ENCODE data around the gene NLK.
"Not testable (repeated sequence)": the region's sequence is repeated elsewhere in the genome, so short reads cannot be mapped to it uniquely, and the experiment has no call there.

Gene NLK

DNA sequence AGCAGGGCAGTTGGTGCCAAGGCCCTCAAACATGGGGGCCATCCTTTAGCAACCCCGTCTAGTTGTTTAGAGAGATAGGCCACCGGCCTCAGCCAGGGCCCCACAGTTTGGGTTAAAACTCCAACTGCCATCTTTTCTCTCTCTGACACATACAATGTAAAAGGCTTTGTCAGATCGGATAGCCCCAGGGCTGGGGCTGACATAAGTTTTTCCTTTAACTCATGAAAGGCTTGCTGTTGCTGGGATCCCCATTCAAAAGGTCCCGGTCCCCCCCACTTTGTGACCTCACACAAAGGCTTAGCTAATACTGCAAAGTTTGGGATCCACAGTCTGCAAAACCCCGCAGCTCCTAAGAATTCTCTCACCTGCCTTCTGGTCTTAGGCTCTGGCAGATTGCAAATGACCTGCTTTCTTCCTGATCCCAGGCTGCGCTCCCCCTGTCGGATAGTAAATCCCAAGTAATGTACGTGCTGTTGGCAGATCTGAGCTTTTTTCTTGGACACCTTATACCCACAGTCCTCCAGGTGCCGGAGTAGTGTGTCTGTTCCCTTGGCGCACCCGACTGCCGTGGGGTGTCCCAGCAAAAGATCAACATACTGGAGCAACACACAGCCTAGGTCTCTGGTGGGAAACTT lies 192.7 kb downstream of the NLK start:
- DNase-seq = not testable (repeated sequence)

DNA sequence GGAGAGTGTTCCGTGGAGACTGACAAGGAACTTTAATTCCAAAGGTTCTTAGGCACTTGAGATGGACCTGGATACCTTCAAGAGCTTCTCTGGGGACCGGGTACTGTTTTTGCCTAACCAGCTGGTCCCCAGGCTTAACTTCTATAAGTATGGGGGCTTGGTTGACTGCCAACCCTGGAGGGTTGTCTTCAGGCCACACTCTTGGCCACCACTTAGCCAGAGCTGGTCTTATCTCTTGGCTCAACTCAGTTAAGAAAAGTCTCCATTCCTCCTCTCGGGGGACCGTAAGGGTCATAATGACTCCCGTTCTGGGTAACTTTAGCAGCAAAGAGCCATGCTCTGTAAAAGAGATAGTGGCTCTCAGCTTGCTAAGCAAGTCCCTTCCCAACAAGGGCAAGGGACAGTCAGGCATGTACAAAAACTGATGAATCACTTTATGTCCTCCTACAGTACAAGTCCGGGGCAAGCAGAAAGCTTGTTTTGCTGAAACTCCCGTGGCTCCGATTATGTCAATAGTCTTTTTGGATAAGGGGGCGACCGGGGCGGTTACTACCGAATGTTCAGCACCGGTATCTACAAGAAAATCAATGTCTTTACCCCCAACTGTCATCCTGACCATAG lies 193.7 kb downstream of the NLK start:
- DNase-seq = not testable (repeated sequence)

DNA sequence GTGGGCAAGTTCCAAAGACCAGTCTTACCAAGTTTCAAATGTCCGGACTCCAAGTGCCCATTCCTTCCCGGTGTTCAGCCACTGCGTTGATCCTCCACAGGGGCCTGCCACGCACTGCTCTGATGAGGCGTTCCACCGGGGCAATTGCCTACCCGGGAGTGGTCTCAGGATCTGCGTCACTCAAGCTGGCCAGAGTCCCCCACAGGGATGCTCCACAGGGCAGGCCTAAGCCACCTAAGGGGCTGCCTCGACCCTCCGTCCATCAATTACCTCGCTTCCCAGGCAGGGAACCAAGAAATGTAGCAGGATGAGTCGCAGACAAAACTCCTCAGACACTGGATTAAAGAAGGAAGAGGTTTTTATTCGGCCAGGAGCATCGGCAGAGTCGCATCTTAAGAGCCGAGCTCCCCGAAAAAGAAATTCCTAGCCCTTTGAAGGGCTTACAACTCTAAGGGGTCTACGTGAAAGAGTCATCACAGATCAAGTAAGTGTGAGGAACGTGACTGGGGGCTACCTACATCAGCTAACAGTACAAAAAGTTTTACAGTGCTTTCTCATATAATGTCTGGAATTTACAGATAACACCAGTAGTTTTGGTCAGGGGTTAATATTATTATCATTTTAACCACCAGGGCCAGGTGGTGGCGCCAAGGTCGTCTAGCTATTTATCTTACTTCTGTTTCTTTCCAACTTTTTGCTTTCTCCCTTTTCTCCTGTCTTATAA lies 196.2 kb downstream of the NLK start:
- DNase-seq = not testable (repeated sequence)

DNA sequence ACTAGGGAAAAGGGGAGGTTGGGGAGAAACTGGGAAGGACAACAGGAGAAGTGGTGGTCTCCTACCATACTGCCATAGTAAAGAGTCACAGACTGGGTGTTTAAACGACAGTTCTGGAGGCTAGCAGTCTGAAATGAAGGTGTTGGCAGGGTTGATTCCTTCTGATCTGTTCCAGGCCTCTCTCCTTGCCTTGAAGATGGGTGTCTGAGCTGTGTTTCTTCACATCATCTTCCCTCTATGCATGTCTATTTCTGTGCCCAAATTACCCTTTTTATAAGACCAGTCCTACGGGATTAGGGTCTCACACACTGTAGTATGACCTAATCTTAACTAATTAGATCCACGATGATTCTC lies 196.8 kb downstream of the NLK start:
- DNase-seq = no peak

DNA sequence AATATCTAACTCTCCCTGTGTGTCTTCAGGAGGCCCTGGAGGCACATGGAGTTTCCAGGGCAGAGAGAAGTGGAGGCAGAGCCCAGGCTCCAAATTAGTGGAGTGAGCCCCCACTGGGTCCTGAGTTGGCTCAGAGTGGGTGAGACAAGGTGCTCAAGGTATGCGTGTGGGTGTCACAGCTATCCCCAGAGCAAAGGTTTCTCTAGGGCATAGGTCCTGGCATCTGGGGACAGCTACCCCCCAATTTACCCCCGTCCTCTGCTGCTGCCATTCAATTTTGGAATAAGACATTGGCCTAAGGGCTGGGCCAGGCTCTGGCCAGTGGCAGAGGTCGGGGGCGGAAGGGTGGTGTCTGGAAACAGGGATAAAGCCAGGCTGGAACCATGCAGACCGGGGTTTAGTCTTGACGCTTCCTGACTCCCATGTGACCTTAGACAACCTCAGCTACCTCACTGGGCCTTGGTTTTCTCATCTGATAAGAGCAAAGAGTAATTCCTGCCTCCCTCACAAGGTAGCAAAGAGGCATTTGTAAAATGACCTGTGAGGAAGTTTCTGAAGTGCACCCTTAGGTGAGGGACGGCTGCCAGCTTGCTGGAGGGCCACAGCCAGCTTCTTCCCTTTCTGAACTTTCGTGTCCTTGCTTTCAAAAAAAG lies 198.3 kb downstream of the NLK start:
- no peak for DNase-seq

DNA sequence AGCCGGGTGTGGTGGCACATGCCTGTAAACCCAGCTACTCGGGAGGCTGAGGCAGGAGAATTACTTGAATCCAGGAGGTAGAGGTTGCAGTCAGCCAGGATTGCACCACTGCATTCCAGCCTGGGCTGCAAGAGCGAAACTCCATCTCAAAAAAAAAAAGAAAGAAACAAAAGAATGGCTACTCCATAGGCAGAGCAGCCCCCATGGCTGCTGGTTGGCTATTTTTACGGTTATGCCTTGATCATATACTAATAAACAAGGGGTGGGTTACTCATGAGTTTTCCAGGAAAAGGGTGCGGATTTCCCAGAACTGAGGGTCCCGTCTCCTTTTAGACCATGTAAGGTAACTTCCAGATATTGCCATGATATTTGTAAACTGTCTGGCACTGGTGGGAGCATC lies 200.3 kb downstream of the NLK start:
- DNase-seq = no peak

DNA sequence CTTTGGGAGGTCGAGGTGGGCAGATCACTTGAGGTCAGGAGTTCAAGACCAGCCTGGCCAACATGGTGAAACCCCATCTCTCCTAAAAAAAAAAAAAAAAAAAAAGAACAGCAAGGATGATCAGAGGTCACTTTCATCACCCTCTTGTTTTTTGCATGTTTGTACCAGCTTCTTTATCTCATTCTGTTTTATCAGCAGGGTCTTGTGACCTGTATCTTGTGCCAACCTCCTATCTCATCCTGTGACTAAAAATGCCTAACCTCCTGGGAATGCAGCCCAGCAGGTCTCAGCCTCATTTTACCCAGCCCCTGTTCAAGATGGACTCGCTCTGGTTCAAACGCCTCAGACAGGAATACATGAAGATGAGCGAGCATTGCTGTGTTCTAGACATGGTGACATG lies 200.8 kb downstream of the NLK start:
- DNase-seq = not testable (repeated sequence)

DNA sequence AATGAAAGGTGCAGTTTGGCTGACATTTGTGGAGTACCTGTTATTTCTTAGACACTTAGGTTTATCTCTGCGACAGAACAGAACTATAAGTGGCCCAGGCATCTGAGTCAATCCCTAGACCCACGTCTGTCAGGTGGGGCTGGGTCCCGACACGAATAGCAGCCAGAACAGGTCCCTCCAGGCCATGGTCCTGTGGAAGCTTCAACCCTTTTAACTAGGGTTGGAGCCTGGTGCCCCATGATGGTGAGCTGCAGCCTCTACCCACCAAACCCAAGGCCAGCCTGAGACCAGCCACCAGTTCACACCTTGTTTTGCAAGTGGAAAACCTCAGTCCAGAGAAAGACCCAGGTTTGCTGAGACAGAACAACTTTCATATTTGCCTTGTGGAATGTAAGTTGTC lies 202.0 kb downstream of the NLK start:
- no peak for DNase-seq

Data from suppressor macrophage treated with lipopolysaccharide for 1 hour (primary cell).